Measurements from ENCODE around the gene HSD17B2.

Gene HSD17B2

GRCh38 chr16:82020051-82020450, 15.0 kb upstream of the HSD17B2 start:
- no peak for DNase-seq

GRCh38 chr16:82023206-82023605, 11.8 kb upstream of the HSD17B2 start:
- DNase-seq = no peak

- DNase-seq = no peak
These were observed 10.7 kb upstream of the HSD17B2 start for GRCh38 chr16:82024316-82024715.

GRCh38 chr16:82024883-82025282, 10.2 kb upstream of the HSD17B2 start:
- DNase-seq = no peak

- DNase-seq = no peak
These were observed 7.4 kb upstream of the HSD17B2 start for GRCh38 chr16:82027629-82028064.

- no peak for DNase-seq
These were observed 3.7 kb upstream of the HSD17B2 start for GRCh38 chr16:82031116-82032084.

- no peak for DNase-seq
These were observed 2.0 kb upstream of the HSD17B2 start for GRCh38 chr16:82033006-82033405.

- no peak for DNase-seq
These were observed 1.3 kb upstream of the HSD17B2 start for GRCh38 chr16:82033683-82034300.

- no peak for DNase-seq
These were observed 2.2 kb downstream of the HSD17B2 start for GRCh38 chr16:82037251-82037650.

GRCh38 chr16:82037666-82038065, 2.6 kb downstream of the HSD17B2 start:
- no peak for DNase-seq

- DNase-seq = no peak
These were observed 5.2 kb downstream of the HSD17B2 start for GRCh38 chr16:82040296-82040695.

GRCh38 chr16:82041542-82041941, 6.5 kb downstream of the HSD17B2 start:
- DNase-seq = no peak

GRCh38 chr16:82042144-82042543, 7.1 kb downstream of the HSD17B2 start:
- no peak for DNase-seq

GRCh38 chr16:82042846-82043245, 7.8 kb downstream of the HSD17B2 start:
- no peak for DNase-seq

- no peak for DNase-seq
These were observed 8.9 kb downstream of the HSD17B2 start for GRCh38 chr16:82043680-82044584.

GRCh38 chr16:82044585-82044911, 9.5 kb downstream of the HSD17B2 start:
- no peak for DNase-seq

- no peak for DNase-seq
These were observed 10.4 kb downstream of the HSD17B2 start for GRCh38 chr16:82045465-82045864.

GRCh38 chr16:82046541-82046940, 11.5 kb downstream of the HSD17B2 start:
- DNase-seq = no peak

GRCh38 chr16:82046941-82047340, 11.9 kb downstream of the HSD17B2 start:
- DNase-seq = no peak

GRCh38 chr16:82047374-82047773, 12.3 kb downstream of the HSD17B2 start:
- DNase-seq = no peak

- DNase-seq = no peak
These were observed 12.7 kb downstream of the HSD17B2 start for GRCh38 chr16:82047787-82048186.

GRCh38 chr16:82049484-82049883, 14.4 kb downstream of the HSD17B2 start:
- DNase-seq = no peak

GRCh38 chr16:82050506-82050905, 15.5 kb downstream of the HSD17B2 start:
- no peak for DNase-seq

Data from activated CD8-positive, alpha-beta memory T cell treated with anti-CD3 and anti-CD28 coated beads, Interleukin-2, amount 50 U/mL, for 48 hours (primary cell).